GM18498 (cell line): ENCODE data around the gene RBM46.
"Not testable (repeated sequence)": the region's sequence is repeated elsewhere in the genome, so short reads cannot be mapped to it uniquely, and the experiment has no call there.

ENCODE experiments used
- ATAC-seq: cut with Tn5 transposase; IDR thresholded peaks from one replicate; pipeline ENCODE4 v1.9.1; 2021; ENCODE audit warnings: mild to moderate bottlenecking, moderate library complexity; ENCODE audit not compliant: unreplicated experiment

RBM46 gene

DNA sequence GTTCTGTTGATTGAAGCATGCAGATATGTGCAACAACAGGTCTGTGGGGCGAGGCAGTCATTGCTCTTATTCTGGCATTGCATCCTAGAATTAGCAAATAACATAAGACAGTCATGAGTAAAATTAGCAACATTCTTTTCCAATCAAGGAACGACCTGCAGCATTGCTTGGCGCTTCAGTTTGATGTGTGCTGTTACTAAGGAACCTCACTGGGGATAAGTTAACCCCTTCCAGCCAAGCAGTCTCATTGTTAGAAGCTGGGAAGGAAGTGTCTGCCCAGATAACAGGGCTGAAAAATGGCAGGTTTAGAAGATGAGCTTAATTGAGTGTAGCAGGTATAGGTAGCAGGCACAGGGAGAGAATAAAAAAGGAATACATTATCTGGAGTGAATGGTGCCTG lies 55.4 kb downstream of the RBM46 start:
- ATAC-seq, result no peak

DNA sequence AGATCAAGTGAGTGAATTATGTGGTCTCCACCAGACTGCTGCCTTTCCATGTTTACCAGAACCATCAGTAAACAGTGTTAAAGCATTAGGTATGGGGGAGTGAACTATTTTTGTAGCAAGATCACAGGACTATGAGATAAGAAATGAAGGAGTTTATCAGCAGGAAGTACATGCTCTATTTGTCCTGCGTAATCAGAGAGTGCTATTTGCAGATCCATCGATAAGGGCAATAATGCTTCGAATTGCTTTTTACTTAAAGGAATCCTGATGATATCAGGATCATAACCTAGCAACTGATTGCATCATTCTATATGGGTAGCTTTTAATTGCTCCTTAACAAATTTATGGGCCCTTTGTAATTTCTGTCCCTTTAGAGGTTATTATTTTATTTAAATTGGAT lies 57.1 kb downstream of the RBM46 start:
- no peak for ATAC-seq

DNA sequence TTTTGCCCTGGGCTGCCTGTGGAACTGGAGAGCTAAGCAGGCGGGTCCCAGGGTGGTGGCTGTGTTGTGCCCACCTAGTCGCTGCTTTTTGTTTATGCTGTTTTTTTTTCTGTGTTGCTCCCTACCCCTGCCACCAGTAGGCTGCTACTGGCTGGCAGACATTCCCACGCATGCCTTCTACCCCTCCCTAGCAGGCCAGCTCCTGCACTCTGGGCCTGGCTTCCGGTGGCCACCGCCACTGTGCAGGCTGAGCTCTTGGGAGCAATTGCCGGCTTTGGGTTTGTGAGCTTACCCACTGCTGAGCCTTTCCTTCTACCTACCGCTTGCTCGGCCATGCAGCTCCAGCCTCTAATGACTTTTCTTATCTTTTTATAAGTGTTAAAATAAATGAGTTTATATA lies 57.6 kb downstream of the RBM46 start:
- no peak for ATAC-seq

GRCh38 chr4:154854362-154854761 lies 73.3 kb downstream of the RBM46 start:
- no peak for ATAC-seq

- ATAC-seq, result no peak
These were observed 77.1 kb downstream of the RBM46 start for GRCh38 chr4:154858166-154858565.

- ATAC-seq, result no peak
These were observed 87.5 kb downstream of the RBM46 start for GRCh38 chr4:154868414-154869194.

GRCh38 chr4:154869301-154869700 lies 88.2 kb downstream of the RBM46 start:
- no peak for ATAC-seq

DNA sequence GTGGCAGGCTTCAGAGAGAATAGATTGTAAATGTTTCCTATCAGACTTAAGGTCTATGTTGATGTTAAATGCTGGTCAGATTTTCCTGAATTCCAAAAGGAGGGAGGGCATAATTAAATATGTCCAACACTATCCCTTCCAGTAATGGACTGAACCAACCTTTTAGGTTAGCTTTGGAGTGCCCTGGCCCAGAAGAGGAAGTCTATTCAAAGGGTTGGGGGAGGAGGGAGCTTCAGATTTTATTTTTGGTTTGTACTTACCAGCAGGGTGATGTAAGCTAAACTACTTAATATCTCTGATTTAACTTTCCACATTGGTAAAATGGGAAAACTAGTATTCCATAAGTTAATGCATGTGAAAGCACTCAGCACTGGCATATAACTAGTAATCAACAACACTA lies 91.1 kb downstream of the RBM46 start:
- no peak for ATAC-seq

DNA sequence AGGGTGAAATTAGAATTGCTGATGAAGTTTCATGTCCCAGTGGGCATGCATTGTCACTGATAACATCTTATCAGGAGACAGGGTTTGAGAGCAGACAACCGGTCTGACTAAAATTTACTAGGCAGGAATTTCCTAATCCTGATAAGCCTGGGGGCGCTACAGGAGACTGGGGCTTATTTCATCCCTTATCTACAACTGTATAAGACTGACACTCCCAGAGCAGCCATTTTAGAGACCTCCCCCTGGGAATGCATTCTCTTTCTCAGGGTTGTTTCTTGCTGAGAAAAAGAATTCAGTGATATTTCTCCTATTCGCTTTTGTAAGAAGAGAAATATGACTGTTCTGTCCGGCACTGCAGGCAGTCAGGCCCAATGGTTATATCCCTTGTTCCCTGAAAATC lies 93.0 kb downstream of the RBM46 start:
- ATAC-seq, result not testable (repeated sequence)

GRCh38 chr4:154877110-154877760 lies 96.2 kb downstream of the RBM46 start:
- no peak for ATAC-seq
